HepG2 (cell line): ENCODE data around the gene HNRNPF.
"Not testable (repeated sequence)": the region's sequence is repeated elsewhere in the genome, so short reads cannot be mapped to it uniquely, and the experiment has no call there.

Experiments
- TCF12 ChIP-seq, 2 experiments: fragments of 450-650 bp in 1 of 2; sonication (generic) in 1 of 2; formaldehyde crosslinking in 1 of 2; IDR thresholded peaks; 2 replicates each; pipeline versions ENCODE4 v1.6.1 to v1.8.0; 2017 to 2022; ENCODE audit warnings: antibody characterized with exemption in 1 of 2, mild to moderate bottlenecking in 1 of 2, missing genetic modification reagents in 1 of 2, moderate library complexity in 1 of 2
- ZFP41 ChIP-seq: sonication (generic); formaldehyde crosslinking; IDR thresholded peaks from 2 replicates; pipeline ENCODE4 v1.4.0; 2020; ENCODE audit warnings: mild to moderate bottlenecking, missing genetic modification reagents, borderline replicate concordance
- TF ChIP-seq, protein P1 (sequence below): sonication (generic); formaldehyde crosslinking; IDR thresholded peaks from 2 replicates; pipeline ENCODE4 v1.8.0; 2022; ENCODE audit warnings: missing genetic modification reagents, mild to moderate bottlenecking, borderline replicate concordance

DNA sequence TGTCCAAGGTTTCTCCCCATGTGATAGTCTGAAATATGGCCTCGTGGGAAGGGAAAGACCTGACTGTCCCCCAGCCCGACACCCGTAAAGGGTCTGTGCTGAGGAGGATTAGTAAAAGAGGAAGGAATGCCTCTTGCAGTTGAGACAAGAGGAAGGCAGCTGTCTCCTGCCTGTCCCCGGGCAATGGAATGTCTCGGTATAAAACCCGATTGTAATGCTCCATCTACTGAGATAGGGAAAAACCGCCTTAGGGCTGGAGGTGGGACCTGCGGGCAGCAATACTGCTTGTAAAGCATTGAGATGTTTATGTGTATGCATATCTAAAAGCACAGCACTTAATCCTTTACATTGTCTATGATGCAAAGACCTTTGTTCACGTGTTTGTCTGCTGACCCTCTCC is 71.5 kb downstream of the HNRNPF start:
- TF ChIP-seq TCF12 (IDR thresholded peaks at IDR 0.05); TCF12 (CRISPR knock-in tag; IDR thresholded peaks at IDR 0.05); ZFP41: not testable (repeated sequence)
- TF ChIP-seq, protein P1, sequence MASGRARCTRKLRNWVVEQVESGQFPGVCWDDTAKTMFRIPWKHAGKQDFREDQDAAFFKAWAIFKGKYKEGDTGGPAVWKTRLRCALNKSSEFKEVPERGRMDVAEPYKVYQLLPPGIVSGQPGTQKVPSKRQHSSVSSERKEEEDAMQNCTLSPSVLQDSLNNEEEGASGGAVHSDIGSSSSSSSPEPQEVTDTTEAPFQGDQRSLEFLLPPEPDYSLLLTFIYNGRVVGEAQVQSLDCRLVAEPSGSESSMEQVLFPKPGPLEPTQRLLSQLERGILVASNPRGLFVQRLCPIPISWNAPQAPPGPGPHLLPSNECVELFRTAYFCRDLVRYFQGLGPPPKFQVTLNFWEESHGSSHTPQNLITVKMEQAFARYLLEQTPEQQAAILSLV (CRISPR knock-in tag) = not testable (repeated sequence)
